Hepatocyte (in vitro differentiated cells): Measurements from ENCODE around the gene PTPRD.

Source experiments
- EZH2 ChIP-seq: fragments of 200-600 bp; sonication (generic); IDR thresholded peaks from 2 replicates; pipeline ENCODE4 v1.6.1; 2016; ENCODE audit warnings: antibody characterized with exemption, mild to moderate bottlenecking, borderline replicate concordance
- TF ChIP-seq, protein P1 (sequence below): fragments of 200-600 bp; sonication (generic); IDR thresholded peaks from 2 replicates; pipeline ENCODE4 v1.5.1; 2016; ENCODE audit warnings: antibody characterized with exemption, mild to moderate bottlenecking; ENCODE audit not compliant: poor library complexity

DNA sequence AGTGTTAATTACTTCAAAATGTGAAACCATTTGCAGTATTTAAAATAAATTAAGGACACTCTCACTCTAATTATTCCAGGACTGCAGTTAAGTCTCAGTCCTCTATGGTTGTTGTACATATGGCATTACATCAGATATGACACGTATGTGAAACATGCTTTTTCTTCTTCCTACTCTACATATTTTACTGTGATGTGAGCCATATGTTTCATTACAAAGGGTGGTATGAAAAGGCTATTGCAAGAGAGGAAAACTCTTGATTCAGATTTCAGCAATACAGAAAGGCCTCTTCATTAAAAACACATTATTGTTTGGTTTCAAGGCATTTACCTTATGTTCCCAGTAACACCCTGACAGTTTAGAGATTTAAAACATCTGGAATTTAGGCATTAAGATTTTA, 1848.8 kb downstream of the PTPRD start:
- TF ChIP-seq, protein P1, sequence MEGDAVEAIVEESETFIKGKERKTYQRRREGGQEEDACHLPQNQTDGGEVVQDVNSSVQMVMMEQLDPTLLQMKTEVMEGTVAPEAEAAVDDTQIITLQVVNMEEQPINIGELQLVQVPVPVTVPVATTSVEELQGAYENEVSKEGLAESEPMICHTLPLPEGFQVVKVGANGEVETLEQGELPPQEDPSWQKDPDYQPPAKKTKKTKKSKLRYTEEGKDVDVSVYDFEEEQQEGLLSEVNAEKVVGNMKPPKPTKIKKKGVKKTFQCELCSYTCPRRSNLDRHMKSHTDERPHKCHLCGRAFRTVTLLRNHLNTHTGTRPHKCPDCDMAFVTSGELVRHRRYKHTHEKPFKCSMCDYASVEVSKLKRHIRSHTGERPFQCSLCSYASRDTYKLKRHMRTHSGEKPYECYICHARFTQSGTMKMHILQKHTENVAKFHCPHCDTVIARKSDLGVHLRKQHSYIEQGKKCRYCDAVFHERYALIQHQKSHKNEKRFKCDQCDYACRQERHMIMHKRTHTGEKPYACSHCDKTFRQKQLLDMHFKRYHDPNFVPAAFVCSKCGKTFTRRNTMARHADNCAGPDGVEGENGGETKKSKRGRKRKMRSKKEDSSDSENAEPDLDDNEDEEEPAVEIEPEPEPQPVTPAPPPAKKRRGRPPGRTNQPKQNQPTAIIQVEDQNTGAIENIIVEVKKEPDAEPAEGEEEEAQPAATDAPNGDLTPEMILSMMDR, result no peak
- no peak for TF ChIP-seq EZH2
